NCI-H1105 (cell line): ENCODE data around the gene CLMP.
A peak's percentile ranks its signal among the peaks of the same experiment; 100 is the strongest.

ENCODE experiments used
- DNase-seq: peaks from one replicate; lab custom pipeline; 2025; lab: John Stamatoyannopoulos, UW

Gene CLMP

GRCh38 chr11:123056835-123057491 is 138.1 kb downstream of the CLMP start:
- DNase-seq = no peak

DNA sequence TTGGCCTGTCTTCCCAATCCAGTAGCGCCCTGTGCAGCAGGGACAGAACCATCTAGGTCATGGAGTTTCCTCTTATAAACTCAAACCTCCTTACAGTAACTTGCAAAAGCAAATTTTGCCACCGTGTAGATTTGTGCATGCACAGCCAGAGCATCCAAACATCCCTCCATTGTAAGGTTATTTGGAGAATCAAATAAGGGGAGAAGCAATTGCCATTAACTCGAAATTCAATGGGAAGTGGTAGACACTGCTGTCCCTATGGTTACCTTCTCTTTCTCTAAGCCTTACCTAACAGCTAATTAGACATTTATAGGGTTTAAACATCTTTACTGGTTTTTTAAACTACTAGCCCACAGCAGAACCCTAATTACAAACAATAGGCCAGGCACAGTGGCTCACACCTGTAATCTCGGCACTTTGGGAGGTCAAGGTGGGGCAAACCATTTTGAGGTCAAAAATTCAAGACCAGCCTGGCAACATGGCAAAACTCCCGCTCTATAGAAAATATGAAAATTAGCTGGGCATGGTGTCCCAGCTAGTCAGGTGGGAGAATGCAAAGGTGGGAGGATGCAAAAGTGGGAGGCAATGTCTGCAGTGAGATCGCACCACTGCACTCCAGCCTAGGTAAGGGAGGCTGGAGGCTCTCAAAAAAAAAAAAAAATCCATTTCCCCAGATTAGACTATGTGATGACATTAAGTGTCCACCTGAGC is 139.7 kb downstream of the CLMP start:
- no peak for DNase-seq

GRCh38 chr11:123054301-123055065 is 140.6 kb downstream of the CLMP start:
- DNase-seq = peak; percentile 94

- no peak for DNase-seq
Measured at GRCh38 chr11:123052901-123053721, 141.9 kb downstream of the CLMP start.

- DNase-seq = no peak
Measured at GRCh38 chr11:123051634-123052033, 143.4 kb downstream of the CLMP start.

DNA sequence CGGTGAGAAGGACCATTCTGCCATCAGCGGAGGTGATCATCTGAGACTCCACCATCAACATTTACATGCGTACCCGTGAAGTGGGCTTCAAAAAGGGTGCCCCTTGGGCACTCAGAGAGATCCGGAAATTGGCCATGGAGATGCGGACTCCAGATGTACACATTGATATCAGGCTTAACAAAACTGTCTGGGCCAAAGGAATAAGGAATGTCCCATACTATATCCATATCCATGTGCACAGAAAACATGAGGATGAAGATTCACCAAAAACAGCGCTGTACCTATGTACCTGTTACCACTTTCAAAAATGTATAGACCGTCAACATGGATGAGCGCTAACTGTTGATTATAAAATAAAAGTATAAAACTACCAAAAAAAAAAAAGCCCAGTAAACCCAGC is 143.9 kb downstream of the CLMP start:
- DNase-seq = no peak

- no peak for DNase-seq
Measured at GRCh38 chr11:123047947-123048293, 147.1 kb downstream of the CLMP start.

DNA sequence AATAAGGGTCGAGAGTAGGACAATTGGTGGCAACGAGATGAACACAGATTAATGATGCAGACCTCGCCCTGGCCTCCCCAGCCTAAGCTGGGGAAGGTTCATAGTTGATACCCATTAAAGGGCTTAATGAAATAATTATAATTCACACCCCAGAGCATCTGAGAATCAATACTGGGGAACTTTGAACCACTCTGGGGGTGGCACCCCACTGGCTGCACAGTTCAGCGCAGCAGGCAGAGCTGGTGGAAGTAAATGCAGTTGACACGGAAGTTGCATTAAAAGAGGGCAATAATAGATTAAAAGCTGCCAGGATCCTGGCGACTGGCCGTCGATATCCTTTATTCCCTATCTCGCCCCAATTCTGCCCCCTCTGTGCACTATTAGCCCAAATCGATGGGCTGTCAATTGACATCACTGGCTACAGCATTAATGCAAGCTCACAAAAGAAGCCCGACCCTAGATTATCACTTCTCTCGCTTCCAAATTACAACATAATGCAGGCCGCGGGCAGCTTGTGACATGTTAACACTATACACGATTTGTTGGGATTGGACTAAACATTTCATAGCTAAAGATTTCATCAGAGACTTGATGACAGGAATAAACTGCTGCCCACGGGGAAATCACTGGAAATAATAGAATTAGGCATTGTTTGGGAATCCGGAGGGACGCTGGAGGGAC is 147.6 kb downstream of the CLMP start:
- no peak for DNase-seq

DNA sequence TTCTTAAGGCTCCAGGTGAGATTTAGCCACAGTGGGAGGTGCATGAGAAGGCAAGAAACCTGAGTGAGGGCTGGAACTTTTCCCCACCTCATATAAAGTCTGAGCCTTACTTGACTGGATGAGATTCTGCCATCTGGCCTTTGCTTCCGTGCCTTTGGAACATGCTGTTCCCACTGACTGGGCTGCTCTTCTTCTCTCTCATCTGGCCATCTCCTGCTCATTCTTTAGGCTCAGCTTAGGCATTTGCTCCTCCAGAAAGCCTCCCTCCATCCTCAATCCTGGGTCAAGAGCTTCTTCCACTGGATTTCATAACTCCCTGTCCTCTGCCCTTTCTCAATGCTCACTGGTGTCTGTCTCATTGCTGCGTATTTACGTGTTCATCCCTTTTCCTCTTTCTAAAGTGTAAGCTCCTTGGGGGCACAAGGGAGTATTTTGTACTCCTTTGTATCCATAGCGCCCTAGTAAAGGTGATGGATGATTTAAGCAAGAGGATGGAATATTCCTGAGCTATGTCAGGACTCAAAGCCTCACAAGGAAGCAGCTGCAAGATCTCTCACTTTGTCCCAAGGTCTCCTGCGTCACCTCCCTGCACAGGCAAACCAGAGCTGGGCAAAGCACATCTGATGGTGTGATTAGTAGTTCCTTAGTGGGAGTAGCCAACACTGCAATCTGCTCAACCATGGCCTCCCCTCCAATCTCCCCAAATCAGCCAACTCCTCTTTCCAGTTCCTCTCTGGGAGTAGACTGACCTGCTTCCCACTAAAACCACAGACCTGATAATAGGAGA is 148.4 kb downstream of the CLMP start:
- no peak for DNase-seq

GRCh38 chr11:123045101-123045500 is 149.9 kb downstream of the CLMP start:
- no peak for DNase-seq

- no peak for DNase-seq
Measured at GRCh38 chr11:123041185-123041584, 153.9 kb downstream of the CLMP start.

GRCh38 chr11:123040111-123040432 is 155.0 kb downstream of the CLMP start:
- DNase-seq = no peak

DNA sequence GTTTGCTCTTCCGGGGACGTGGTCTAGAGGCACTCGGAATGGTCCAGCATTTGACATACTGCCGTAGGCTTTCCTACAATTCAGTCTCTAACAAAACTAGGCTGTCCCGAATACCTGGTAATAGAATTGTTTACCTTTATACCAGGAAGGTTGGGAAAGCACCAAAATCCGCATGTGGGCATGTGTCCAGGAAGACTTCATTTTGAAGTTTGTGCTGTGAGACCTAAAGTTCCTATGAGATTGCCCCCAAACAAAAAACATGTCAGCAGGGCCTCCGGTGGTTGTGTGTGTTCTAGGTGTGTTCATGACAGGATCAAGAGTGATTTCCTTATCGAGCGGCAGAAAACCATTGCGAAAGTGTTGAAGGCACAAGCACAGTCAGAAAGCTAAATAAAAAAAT is 159.2 kb downstream of the CLMP start:
- no peak for DNase-seq

- no peak for DNase-seq
Measured at GRCh38 chr11:123034597-123034996, 160.5 kb downstream of the CLMP start.

DNA sequence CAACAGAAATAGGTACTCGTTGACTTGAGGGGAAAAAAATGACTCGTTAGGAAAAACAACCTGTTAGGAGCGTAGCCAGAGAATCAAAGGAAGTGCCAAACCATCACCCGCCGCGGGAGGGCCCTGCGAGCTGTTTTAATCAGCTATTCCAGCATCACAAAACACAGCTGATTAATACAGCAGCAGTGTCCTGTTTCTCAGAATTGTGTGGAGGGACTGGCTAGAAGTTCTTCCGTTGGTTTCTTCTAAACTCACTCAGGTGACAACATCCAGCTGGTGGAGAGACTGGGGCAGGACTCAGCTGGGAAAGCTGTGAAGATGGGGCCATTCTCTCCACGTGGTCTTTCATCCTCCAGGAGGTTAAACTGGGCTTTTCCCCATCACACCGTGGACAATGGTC is 161.2 kb downstream of the CLMP start:
- DNase-seq = no peak

DNA sequence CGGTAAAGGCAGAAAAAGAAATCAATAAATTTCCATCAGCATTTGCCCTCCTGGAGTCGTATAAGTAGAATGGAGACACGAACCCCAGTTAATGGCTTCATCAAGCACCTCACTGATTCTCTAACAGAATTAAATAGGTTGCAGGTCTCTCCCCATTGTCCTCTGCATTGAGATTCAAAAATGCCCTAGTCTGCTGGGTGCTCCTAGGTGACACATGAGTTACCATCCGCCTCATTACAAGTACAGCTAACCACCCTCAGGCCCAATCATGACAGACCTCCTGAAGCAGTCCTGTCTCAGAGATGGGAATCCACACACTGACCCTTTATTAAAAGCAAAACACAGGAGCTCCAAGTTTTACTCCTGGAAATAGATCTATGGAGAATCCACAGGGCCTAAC is 164.5 kb downstream of the CLMP start:
- no peak for DNase-seq

GRCh38 chr11:123020968-123021367 is 174.1 kb downstream of the CLMP start:
- peak; percentile 70 for DNase-seq
